Amniotic stem cell (primary cell): ENCODE data around the gene PI16.

ENCODE experiments used
- DNase-seq: peaks from one replicate; lab custom pipeline; 2025; lab: John Stamatoyannopoulos, UW

Gene PI16, protein sequence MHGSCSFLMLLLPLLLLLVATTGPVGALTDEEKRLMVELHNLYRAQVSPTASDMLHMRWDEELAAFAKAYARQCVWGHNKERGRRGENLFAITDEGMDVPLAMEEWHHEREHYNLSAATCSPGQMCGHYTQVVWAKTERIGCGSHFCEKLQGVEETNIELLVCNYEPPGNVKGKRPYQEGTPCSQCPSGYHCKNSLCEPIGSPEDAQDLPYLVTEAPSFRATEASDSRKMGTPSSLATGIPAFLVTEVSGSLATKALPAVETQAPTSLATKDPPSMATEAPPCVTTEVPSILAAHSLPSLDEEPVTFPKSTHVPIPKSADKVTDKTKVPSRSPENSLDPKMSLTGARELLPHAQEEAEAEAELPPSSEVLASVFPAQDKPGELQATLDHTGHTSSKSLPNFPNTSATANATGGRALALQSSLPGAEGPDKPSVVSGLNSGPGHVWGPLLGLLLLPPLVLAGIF

DNA sequence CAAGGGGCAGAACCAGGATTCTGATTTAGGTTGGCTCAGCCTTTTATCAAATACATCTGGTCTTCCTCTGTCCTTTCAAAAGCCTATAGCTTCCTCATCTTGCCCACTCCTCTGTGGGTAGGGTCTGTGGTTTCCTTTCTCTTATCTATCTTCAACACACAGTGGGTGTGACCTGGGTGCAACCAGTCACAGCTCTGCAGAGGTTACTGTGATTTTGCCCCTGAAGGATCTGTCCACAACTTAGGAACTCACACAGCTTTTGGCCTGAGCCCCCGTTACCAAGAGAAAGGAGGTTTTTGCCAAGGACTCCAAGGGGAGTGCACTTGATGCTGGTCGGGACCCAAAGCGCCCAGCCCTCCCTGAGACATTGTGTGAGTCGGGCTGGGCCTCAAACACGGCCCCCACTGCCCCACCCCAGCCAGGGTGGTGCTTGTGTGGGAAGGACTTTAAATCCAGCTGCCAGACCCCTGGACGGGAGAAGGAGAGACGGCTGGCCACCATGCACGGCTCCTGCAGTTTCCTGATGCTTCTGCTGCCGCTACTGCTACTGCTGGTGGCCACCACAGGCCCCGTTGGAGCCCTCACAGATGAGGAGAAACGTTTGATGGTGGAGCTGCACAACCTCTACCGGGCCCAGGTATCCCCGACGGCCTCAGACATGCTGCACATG is at the start of gene PI16:
TSS of gene PI16 (plus strand) at position 477 of the 670 bp plus-strand sequence. CDS start at position 500, 23 bp downstream.
- DNase-seq, result no peak

DNA sequence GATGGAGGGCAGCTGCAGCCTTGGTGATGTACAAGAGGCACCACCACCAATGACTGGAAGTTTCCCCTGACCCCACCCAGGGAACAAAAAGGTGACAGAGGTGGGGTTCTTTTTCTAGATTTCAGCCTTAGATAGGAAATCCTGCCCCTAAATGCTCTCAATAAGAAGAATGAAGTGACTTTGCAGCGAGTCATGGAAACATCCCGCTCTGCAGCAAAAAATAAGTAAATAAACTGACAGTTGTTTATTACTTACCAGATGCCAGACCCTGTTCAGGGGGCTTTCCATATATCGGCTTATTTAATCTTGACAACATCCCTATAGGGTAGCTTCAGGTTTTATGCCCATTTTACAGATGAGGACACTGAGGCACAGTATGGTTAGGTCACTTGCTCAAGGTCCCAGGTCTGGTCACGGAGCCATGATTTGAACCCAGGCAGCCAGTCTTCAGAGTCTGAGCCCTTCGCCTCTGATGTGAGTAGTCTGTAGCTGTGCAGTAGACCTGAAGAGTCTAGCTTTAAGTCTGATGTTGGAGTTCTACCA is 49.6 kb upstream of the PI16 start:
- DNase-seq, result no peak

DNA sequence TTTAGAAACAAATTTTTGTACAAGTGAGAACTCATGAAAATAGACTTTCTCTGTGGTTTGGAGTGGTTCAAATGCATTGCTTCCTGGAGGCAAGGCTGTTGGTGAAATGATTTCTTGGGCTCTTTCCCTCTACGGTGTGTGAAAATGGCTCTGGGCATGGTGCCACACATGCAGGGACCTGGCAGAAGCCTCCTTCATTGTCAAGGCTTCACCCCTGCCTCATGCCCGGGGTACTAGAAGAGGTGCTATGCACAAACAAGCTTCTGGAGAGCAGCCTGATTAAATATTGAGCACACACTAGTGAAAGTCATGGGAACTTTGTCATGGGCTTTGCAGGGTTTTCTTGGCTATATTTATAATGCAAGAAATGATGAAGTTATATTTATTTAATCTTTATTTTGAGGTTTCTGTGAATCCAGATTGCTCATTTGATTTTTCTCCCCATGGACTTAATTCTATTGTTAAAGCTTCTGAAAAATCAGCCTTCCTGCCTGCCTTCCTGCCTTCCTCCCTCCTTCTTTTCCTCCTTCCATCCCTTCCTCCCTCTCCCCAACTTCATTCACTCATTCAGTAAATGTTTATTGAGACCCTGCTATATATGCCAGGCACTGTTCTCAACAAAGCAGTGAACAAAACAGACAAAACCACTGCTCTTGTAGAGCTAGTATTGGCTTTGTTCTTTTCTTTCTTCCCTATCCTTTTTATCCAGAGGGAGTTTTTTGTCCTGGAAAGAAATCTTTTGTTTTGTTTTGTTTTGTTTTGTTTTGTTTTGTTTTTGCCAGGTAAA is 47.8 kb upstream of the PI16 start:
- no peak for DNase-seq

DNA sequence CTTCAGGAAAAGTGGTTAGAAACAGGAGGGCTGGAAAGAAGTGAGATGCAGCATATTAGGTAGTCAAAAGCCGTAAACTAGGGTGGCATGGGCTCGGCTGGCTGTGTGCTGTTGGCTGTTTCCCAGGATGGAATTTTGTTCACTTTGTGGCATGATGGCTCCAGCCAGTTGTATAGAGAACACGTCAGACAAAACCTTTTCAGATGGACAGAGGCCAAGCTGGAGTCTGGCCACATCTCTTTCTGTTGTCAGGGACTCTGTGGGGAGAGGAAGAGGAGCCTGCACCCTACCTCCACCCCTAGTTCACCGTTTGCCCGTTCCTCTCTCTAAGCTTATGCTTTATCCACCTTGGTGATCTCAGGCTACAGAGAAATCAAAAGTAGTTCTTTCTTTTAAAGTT is 46.8 kb upstream of the PI16 start:
- DNase-seq, result no peak

DNA sequence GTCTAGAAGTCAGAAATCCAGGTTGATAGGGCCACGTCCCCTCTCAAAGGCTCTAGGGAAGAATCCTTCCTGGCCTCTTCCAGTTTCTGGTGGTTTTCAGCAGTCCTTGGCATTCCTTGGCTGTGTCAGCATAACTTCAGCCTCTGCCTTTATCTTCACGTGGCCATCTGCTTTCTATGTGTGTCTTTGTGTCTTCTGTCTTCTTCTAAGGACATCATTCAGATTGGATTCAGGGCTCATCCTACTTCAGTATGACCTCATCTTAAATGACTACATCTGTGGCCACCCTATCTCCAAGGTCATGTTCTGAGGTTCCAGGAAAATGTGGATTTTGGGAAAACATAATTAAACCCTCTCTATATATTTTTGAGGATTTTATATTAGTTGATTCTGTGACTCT is 45.8 kb upstream of the PI16 start:
- no peak for DNase-seq

DNA sequence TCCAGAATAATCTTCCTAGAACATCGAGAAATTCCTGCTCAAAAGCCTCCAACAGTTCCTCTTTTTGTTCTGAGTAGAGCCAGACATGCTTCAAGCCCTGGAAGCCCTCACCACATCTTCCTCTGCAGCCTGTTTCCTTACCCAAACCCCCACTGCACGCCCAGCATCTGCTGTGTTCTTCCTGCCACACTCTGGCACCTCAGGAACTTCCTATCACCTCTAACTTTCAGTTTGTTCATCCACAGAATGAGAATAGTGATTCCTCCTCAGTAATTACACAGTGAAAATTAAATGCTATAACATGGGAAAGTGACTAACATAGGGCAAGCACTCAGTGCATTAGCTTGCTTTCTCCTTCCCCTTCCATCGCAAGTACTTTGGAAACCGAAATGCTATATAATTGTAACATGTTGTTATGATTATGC is 42.5 kb upstream of the PI16 start:
- DNase-seq, result no peak

DNA sequence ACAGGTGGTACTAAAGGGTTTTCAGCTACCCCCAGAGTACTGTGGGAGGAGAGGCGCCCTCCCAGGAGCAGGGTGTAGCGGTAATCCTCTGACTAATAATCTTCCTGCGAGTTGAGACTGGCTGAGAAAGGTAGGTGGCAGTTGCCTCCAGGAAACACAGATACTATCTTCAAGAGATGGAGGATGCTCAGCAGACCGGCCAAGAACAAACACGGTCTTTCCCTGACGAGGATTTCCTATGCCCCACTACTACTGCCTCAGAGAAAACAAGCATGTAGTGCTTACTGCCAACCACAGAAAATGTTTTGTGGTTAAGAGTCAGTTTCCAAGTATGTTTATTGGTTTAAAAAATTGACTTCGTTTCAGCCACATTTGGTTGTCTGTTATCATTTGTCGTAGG is 42.0 kb upstream of the PI16 start:
- DNase-seq, result peak; percentile 61

DNA sequence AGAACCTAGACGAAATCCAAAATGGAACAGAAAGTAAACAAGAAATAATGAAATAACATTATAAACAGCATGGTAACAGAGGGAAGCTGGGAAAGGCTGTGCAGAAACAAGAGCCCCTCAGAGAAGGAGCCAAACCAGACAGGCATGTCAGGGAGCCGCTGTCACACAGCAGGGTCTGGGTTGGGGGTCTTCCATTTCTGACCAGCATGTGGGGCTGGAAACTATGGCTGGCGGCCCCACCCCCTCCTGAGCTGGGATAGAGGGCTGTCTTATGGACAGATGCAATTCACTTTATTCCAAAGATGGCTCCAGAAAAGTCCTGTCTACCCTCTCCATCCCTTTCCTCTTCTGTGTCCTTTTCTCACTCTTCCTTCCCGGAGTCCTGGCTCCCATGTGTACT is 41.5 kb upstream of the PI16 start:
- DNase-seq, result no peak

DNA sequence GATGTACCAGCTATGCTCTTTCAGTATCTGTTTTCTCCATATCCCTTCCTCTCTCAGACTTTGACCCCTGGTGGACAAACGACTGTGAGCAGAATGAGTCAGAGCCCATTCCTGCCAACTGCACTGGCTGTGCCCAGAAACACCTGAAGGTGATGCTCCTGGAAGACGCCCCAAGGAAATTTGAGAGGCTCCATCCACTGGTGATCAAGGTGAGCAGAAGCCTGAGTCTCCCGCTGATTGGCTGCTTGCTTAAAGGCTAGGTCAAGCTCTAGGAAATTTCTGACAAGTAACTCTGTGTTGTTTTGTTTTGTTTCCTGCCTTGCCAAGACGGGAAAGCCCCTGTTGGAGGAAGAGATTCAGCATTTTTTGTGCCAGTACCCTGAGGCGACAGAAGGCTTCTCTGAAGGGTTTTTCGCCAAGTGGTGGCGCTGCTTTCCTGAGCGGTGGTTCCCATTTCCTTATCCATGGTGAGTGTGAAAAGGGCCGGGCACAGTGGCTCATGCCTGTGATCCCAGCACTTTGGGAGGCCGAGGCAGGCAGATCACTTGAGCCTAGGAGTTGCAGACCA is 40.2 kb upstream of the PI16 start:
- DNase-seq, result no peak

DNA sequence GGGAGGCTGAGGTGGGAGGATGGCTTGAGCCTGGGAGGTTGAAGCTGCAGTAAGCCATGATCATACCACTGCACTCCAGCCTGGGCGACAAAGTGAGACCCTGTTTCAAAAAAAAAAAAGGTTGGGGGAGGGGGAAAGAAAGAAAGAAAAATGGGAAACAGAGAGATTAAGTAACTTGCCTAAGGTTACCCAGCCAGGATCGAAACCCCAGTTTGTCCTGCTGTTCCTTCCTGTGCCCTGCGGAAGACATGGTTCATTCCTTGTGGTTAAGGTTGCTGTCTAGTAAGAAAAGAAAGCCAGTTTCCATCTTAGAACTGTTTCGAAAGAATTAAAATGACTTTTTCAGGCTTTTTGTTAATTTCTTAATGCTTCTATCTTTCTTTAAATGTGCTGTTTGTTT is 38.9 kb upstream of the PI16 start:
- no peak for DNase-seq

DNA sequence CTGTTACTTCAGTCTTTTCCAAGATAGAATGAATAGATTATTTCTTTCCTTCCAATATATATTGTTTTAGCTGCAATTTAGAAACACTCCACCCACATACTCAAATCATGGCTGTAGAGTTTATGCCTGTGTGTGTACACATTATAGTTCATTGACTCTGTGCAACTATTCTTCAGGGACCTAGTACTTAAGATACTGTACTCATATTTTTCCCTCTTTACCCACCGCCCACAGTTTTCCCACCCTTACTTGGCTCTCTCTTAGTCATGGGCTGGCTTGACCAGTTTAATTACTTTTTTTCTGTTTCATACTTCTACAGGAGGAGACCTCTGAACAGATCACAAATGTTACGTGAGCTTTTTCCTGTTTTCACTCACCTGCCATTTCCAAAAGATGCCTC is 38.4 kb upstream of the PI16 start:
- DNase-seq, result no peak

DNA sequence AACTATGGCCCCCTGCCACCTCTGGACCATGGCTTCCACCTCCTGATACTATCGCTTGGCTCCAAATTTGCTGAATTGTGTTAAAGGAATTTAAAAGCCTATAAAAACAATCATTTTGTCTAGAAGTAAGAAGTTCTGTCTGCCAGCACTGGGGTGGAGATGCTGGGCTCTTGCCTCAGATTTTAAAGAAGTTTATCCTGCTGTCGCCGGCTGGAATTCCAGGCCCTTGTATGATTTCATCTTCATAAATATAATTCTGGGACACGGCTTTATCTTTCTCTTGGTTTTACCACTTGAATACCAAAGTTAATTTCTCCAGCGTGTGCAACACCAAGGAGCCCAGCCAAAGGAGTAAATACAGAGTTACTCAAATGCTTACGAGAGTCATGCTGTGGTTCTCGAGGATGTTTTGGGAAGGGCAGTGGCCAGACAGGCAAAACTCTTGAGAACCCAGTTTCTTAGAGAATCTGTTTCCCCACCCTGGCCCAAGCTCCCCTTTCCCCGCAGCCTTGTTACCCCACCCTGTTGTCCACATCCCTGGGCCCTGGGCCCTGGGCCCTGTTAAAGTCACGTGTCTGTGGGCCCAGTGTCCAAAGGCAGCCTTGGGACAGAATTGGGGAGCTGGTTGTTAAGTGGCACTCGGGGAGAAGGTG is 36.9 kb upstream of the PI16 start:
- peak; percentile 73 for DNase-seq

DNA sequence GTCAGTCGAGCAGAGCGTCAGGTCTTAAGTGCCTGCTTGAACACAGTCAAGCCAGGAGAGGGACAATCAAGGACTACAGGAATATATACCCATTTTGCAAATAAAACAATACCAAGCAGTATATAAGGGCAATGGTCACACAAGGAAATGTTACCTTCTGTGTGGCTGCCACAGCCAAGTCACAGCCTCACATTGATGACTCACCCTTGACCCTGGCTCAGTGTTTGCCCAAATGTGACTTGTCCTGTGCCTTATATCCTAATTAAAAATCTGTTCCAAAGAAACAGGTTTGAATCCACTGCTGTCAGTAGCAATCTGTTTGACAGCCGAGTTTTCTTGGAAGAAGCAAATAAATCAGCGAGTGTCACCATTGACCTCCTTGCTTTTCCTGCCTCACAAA is 34.5 kb upstream of the PI16 start:
- DNase-seq, result no peak

DNA sequence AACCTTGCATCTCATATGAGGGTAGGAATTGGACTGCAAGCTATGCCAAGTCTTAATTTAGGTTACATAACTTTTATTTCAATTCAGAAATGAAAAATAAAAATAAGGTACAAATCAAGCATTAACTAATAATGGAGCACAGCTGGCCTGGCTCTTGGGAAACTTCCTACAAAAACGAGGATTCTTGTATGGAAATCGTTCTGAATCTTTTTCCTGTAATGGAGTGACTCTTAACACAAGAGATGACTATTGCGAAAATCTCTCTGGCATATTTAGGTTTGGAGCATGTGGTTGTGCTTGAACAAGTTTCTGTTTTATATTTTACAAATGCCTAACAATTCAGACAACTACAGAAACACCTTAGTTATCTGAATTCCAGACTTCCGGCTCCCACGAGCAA is 34.0 kb upstream of the PI16 start:
- DNase-seq, result no peak

DNA sequence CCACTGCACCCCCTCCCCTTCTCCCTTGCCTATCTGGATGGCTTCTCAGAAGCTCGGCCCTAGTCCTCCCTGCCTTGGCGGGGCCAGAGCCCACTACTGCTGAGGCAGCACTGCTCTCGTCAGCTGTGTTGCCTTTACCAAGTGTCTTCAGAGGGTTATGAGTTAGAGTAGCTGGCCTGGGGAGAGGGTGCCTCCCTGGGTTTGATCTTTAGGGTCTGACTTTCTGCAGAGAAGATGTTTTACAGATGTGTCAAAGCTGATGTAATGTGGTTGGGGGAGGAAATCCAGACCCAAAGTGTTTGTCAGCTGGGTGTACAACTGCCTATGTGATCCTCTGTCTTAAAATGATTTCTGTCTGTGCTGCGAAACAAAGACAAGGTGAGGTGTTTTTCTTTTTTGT is 30.4 kb upstream of the PI16 start:
- no peak for DNase-seq

DNA sequence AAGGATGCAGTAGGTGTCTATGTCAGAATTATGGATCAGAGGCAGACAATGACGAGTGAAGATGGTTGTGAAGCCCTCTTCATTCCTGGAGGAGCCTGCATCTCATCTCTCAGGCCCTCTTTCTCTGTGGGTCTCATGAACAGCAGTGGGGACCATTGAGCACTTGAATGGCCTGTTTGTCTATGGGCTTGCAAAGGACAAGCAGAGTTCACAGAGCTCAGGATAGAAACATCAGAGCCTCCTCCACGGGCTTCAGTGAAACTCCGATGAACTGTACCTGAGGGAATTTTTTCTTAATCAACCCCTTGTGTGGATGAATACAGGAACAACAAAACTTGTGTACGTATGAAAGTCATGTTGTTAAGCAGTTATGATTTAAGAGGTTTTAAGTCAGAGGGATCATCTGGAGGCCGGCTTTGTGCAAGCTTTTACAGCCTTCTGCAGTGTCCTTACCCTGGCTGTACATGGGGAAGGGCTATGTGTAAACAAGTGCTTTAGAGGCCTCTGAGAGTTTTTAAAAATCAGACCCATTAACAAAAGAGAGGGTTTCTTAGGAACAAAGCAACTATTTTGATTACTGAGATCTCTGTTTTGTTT is 29.7 kb upstream of the PI16 start:
- DNase-seq, result no peak

DNA sequence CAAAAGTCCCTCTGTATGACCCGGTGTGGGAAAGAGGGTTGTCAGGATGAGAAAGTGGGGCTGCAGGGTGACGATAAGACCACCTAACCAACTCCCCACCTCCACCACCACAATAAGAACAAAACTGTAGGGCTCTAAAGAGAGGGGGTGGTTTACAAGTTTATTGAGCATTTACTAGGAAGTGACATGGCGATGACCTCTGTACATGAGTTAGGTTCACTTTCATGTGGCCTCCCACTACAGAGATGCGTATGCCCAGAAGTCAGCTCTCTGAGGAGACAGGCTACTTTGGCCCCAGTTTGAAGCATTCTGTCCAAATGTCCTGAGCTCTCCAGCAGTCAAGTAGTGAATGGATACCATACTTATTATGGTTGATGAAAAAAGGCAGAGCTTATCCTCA is 28.7 kb upstream of the PI16 start:
- no peak for DNase-seq

DNA sequence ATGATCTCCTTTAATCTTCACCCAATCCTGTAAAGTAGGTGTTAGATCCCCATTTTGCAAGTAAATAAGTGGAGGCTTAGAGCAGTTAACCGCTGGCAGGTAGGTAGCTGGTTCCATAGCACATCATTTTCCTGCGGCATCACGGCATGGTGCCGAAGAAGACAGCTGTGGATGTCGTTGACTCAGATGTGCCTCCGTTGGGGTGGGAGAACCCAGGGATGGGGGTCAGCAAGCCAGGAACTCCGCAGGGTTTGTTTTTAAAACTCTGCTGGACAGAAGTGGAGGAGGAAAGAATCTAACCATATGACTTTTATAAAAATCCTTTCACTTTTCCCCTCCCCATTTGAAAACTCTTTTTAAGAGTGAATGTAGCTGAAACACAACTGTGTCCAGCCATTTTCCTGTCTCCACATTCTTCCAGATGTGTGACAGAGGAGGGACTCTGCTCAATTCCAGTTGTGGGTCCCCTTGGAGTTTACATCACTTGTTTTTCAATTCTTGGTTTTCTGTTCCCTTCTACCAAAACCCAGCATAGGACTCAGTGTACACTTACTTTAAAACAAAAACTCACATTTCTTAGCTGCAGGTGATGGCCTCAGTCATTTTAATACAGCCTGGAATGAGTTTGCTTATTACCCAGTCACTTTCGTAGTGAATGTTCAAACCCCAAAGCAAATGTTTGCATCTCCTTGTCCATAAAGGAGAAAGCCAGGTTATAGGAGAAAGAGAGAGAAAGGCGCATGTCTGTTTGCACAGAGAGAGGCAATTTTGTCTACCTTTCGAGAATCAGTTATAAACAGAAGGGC is 27.6 kb upstream of the PI16 start:
- DNase-seq, result no peak

DNA sequence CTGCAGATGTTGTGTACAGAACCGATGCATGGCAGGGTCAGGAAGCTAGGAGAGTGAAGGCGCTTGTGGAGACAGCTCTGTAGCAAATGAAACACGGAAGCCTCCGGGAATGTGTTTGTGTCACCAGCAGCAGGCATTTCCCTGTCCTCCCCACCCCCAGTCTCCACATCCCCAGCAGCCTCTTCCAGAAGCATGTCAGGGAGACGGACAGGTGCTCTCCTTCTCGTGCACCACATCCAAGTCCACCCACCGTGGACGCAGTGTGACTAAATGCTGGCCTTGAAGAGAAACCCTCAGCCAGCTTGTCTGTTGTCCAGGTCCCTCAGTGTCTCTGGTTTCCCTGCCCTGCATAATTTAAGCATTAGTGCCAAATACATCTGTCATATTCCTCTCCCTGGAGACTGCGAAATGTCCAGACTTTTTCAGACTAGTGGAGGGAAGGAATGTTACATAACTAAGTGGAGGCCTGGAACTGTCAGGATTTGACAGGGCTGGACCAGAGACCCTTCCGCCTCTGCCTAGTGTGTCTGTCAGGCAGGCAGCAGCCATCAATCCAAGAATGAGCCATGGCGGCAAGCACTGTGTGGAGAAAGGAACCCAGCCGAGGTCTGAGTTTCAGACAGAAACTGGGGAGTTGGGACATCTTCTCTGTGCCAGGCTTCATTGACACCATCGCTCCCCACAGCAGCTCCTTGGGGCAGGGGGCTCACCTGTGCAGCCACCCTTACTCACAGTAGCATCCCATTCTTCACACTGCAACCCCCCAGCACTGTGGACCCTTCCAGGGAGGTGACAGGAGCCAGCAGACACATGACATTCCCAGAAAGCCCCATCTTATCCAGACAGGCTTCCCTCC is 26.6 kb upstream of the PI16 start:
- no peak for DNase-seq
